ENCODE data around the gene THSD4. TPM values are rescaled to one million over a fixed set of nuclear protein-coding genes. Genes with fewer than 3 reads are reported as not detected.
A peak's percentile ranks its signal among the peaks of the same experiment; 100 is the strongest.

Gene THSD4
- total RNA-seq, 1 experiment from 2014 or later, result 65.4 TPM

DNA sequence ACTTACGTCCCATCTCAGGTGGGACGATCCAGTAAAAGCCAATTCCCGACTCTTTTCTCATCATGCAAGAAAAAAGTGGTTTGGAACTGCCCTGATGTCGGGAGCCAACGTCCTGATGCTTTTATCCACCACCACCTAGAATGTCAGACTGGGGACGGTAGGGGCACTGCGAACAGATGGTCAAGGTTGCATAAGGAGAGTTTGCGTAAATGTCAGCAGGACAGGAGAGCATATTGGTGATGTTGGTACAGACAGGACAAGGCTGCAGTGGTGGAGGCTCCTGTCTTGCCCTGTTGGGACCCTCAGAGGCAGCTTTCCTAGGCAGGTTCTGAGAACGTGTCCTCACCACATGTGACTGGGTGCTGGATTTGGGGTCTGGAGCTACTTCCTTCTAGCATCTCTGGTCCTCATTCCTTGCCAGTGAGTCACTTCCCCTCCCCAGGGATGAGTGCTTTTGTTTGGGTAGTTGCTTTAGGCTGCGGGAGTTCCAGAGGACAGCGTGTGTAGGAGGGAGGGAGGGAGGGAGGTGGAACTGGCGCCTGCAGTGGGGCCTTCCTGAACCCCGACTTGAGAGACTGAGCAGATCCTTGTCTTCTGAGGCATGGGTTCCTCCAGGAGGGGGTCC, 21.0 kb downstream of the THSD4 start:
- Histone ChIP-seq H3K36me3 (ENCODE audit: control insufficient read depth, insufficient read depth, low read length) (no peaks in the 10 kb centered on the region), H3K4me1 (ENCODE audit: control insufficient read depth, insufficient read depth, low read length) (peaks cover 42% of the 10 kb centered on the region), H3K9me3 (ENCODE audit: control insufficient read depth, insufficient read depth, low read depth, low read length) (no peaks in the 10 kb centered on the region), H3K27ac (ENCODE audit: low read length) (peak overlapping the region; percentile 76), H3K27me3 (ENCODE audit: control insufficient read depth, insufficient read depth, low read length) (no peaks in the 10 kb centered on the region), H3K4me3 (ENCODE audit: low read depth in 2 of 2, low read length in 2 of 2) (no peak overlapping the region)
- POLR2A ChIA-PET, result interaction anchor here (0.6 kb wide), 1 partner anchor 413 kb away, joined by 10 read pairs; no protein-coding TSS in a partner anchor
- in situ Hi-C loops (cut with HindIII; ENCODE audit: low pct_unique_long_range_greater_than_20kb, low sequenced_read_pairs), result no loop called here
- CTCF ChIA-PET, result no interaction called here
- no peak for DNase-seq (ENCODE audit: low read depth, low spot score)
- TF ChIP-seq, protein P1, sequence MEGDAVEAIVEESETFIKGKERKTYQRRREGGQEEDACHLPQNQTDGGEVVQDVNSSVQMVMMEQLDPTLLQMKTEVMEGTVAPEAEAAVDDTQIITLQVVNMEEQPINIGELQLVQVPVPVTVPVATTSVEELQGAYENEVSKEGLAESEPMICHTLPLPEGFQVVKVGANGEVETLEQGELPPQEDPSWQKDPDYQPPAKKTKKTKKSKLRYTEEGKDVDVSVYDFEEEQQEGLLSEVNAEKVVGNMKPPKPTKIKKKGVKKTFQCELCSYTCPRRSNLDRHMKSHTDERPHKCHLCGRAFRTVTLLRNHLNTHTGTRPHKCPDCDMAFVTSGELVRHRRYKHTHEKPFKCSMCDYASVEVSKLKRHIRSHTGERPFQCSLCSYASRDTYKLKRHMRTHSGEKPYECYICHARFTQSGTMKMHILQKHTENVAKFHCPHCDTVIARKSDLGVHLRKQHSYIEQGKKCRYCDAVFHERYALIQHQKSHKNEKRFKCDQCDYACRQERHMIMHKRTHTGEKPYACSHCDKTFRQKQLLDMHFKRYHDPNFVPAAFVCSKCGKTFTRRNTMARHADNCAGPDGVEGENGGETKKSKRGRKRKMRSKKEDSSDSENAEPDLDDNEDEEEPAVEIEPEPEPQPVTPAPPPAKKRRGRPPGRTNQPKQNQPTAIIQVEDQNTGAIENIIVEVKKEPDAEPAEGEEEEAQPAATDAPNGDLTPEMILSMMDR (IDR thresholded peaks at IDR 0.05), result no peak
- TF ChIP-seq POLR2AphosphoS5 (IDR thresholded peaks at IDR 0.05; ENCODE audit: low read depth, low read length) (no peak), SIN3A (IDR thresholded peaks at IDR 0.05; ENCODE audit: borderline replicate concordance, insufficient read depth, low read depth, low read length) (no peak)
- TF ChIP-seq, protein P2, sequence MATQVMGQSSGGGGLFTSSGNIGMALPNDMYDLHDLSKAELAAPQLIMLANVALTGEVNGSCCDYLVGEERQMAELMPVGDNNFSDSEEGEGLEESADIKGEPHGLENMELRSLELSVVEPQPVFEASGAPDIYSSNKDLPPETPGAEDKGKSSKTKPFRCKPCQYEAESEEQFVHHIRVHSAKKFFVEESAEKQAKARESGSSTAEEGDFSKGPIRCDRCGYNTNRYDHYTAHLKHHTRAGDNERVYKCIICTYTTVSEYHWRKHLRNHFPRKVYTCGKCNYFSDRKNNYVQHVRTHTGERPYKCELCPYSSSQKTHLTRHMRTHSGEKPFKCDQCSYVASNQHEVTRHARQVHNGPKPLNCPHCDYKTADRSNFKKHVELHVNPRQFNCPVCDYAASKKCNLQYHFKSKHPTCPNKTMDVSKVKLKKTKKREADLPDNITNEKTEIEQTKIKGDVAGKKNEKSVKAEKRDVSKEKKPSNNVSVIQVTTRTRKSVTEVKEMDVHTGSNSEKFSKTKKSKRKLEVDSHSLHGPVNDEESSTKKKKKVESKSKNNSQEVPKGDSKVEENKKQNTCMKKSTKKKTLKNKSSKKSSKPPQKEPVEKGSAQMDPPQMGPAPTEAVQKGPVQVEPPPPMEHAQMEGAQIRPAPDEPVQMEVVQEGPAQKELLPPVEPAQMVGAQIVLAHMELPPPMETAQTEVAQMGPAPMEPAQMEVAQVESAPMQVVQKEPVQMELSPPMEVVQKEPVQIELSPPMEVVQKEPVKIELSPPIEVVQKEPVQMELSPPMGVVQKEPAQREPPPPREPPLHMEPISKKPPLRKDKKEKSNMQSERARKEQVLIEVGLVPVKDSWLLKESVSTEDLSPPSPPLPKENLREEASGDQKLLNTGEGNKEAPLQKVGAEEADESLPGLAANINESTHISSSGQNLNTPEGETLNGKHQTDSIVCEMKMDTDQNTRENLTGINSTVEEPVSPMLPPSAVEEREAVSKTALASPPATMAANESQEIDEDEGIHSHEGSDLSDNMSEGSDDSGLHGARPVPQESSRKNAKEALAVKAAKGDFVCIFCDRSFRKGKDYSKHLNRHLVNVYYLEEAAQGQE (IDR thresholded peaks at IDR 0.05; ENCODE audit: insufficient read depth in 1 of 2, low read depth in 2 of 2, low read length in 1 of 2), result no peak
- peak; percentile 92 for ATAC-seq
- BruUV-seq (replicated peaks), result no TSS peak
- intact Hi-C loops (cut with micrococcal nuclease; ENCODE audit: unreplicated experiment), result no loop called here

DNA sequence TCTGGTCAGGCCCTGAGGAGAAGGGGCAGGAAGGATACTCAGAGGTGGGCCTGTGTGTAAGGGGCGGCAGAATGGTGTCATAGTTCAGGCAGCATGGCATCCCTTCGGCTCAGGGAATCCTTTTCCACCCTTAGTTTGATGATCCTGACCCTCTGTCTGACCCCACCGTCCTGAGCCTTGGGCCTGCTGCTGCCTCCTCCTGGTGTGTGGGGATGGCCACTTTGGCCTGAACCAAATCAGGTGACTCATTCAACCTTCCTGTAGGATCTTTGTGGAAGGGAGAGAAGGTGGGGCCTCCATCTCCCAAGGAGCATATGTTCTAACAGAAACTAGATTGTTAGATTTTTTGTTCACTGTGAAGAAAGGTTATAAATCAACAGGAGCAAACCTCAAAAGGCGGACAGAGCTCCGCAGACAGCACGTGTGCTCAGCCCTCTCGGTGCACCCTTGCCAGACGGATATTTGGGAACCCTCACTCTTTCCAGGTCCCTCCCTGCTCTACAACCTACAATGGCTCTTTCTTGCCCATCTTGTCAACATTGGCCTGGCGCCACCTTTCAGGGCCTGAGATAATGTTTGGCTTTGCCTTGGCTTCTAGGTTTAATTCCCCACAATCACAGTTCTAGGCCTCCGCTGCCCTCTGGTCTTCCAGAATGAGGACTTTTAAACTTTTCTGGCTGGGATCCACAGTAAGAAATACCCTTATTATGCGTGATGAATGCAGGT, 21.7 kb downstream of the THSD4 start:
- Histone ChIP-seq H3K27ac (ENCODE audit: low read length) (peak overlapping the region; percentile 76), H3K36me3 (ENCODE audit: control insufficient read depth, insufficient read depth, low read length) (no peaks in the 10 kb centered on the region), H3K27me3 (ENCODE audit: control insufficient read depth, insufficient read depth, low read length) (no peaks in the 10 kb centered on the region), H3K4me3 (ENCODE audit: low read depth in 2 of 2, low read length in 2 of 2) (no peak overlapping the region), H3K4me1 (ENCODE audit: control insufficient read depth, insufficient read depth, low read length) (peaks cover 36% of the 10 kb centered on the region), H3K9me3 (ENCODE audit: control insufficient read depth, insufficient read depth, low read depth, low read length) (no peaks in the 10 kb centered on the region)
- TF ChIP-seq TCF7L2 (IDR thresholded peaks at IDR 0.05; ENCODE audit: low read depth, low read length) (no peak), POLR2AphosphoS5 (IDR thresholded peaks at IDR 0.05; ENCODE audit: low read depth, low read length) (no peak), SIN3A (IDR thresholded peaks at IDR 0.05; ENCODE audit: borderline replicate concordance, insufficient read depth, low read depth, low read length) (no peak)
- TF ChIP-seq, protein P1 (IDR thresholded peaks at IDR 0.05), result no peak
- TF ChIP-seq, protein P2 (IDR thresholded peaks at IDR 0.05; ENCODE audit: insufficient read depth in 1 of 2, low read depth in 2 of 2, low read length in 1 of 2), result no peak
- ChIA-PET POLR2A (no interaction called here), CTCF (no interaction called here)
- in situ Hi-C loops (cut with HindIII; ENCODE audit: low pct_unique_long_range_greater_than_20kb, low sequenced_read_pairs) (no loop called here), intact Hi-C loops (cut with micrococcal nuclease; ENCODE audit: unreplicated experiment) (no loop called here)
- ATAC-seq, result peak; percentile 56
- BruUV-seq (replicated peaks), result no TSS peak
- no peak for DNase-seq (ENCODE audit: low read depth, low spot score)
